ENCODE measurements around the gene CDK16. TPM values are rescaled to one million over a fixed set of nuclear protein-coding genes. Genes with fewer than 3 reads are reported as not detected.
"Not testable (repeated sequence)": the region's sequence is repeated elsewhere in the genome, so short reads cannot be mapped to it uniquely, and the experiment has no call there.

The CDK16 gene
- total and polyA plus RNA-seq, 5 donors = 104 to 164 (median 116) TPM

- no peaks in the 10 kb centered on the region for H3K4me1 ChIP-seq (ENCODE audit: control insufficient read depth, insufficient read depth, low read length)
- no peaks in the 10 kb centered on the region for H3K9me3 ChIP-seq (ENCODE audit: control insufficient read depth, low read length)
- intact Hi-C loops (cut with DNase I) = no loop called here
- WGBS = 97% methylated on average over 18 of the region's 18 CpGs
- no peaks in the 10 kb centered on the region for H3K27me3 ChIP-seq (ENCODE audit: control insufficient read depth, insufficient read depth)
- H3K4me3 ChIP-seq (ENCODE audit: low read length) = no peak overlapping the region
- DNase-seq (no peak), ATAC-seq (no peak)
- no peak overlapping the region for H3K27ac ChIP-seq (ENCODE audit: low read length)
These were observed 22.9 kb downstream of the CDK16 start for GRCh38 chrX:47241201-47242011.

- H3K4me3 ChIP-seq (ENCODE audit: low read length) = no peak overlapping the region
- H3K4me1 ChIP-seq (ENCODE audit: control insufficient read depth, insufficient read depth, low read length) = no peaks in the 10 kb centered on the region
- H3K9me3 ChIP-seq (ENCODE audit: control insufficient read depth, low read length) = no peaks in the 10 kb centered on the region
- H3K27me3 ChIP-seq (ENCODE audit: control insufficient read depth, insufficient read depth) = no peaks in the 10 kb centered on the region
- no peak for DNase-seq
- no peak for ATAC-seq
- intact Hi-C loops (cut with DNase I) = no loop called here
- WGBS = 84% methylated on average over 10 of the region's 10 CpGs
- H3K27ac ChIP-seq (ENCODE audit: low read length) = no peak overlapping the region
These were observed 23.8 kb downstream of the CDK16 start for GRCh38 chrX:47242321-47242720.

- ATAC-seq (no peak), DNase-seq (no peak)
- intact Hi-C loops (cut with DNase I) = no loop called here
- Histone ChIP-seq H3K27me3 (ENCODE audit: control insufficient read depth, insufficient read depth) (no peaks in the 10 kb centered on the region), H3K9me3 (ENCODE audit: control insufficient read depth, low read length) (no peaks in the 10 kb centered on the region), H3K4me3 (ENCODE audit: low read length) (no peak overlapping the region), H3K4me1 (ENCODE audit: control insufficient read depth, insufficient read depth, low read length) (no peaks in the 10 kb centered on the region), H3K27ac (ENCODE audit: low read length) (no peak overlapping the region)
- WGBS = 93% methylated on average over 14 of the region's 14 CpGs
These were observed 24.9 kb downstream of the CDK16 start for GRCh38 chrX:47243351-47243750.

GRCh38 chrX:47244676-47245075, 26.2 kb downstream of the CDK16 start:
- Histone ChIP-seq H3K4me3 (ENCODE audit: low read length) (no peak overlapping the region), H3K4me1 (ENCODE audit: control insufficient read depth, insufficient read depth, low read length) (no peaks in the 10 kb centered on the region), H3K27me3 (ENCODE audit: control insufficient read depth, insufficient read depth) (no peaks in the 10 kb centered on the region), H3K9me3 (ENCODE audit: control insufficient read depth, low read length) (no peaks in the 10 kb centered on the region), H3K27ac (ENCODE audit: low read length) (no peak overlapping the region)
- WGBS = 78% methylated on average over 16 of the region's 16 CpGs
- intact Hi-C loops (cut with DNase I) = no loop called here
- DNase-seq (no peak), ATAC-seq (no peak)

- intact Hi-C loops (cut with DNase I) = no loop called here
- Histone ChIP-seq H3K27ac (ENCODE audit: low read length) (no peak overlapping the region), H3K4me1 (ENCODE audit: control insufficient read depth, insufficient read depth, low read length) (no peaks in the 10 kb centered on the region), H3K9me3 (ENCODE audit: control insufficient read depth, low read length) (no peaks in the 10 kb centered on the region), H3K27me3 (ENCODE audit: control insufficient read depth, insufficient read depth) (no peaks in the 10 kb centered on the region), H3K4me3 (ENCODE audit: low read length) (no peak overlapping the region)
- 85% methylated on average over 10 of the region's 10 CpGs for WGBS
- DNase-seq (no peak), ATAC-seq (no peak)
These were observed 26.7 kb downstream of the CDK16 start for GRCh38 chrX:47245156-47245555.

- peak; percentile 18 to 57 for ATAC-seq
- Histone ChIP-seq H3K9me3 (ENCODE audit: control insufficient read depth, low read length) (no peaks in the 10 kb centered on the region), H3K27me3 (ENCODE audit: control insufficient read depth, insufficient read depth) (no peaks in the 10 kb centered on the region), H3K27ac (ENCODE audit: low read length) (no peak overlapping the region), H3K4me3 (ENCODE audit: low read length) (no peak overlapping the region), H3K4me1 (ENCODE audit: control insufficient read depth, insufficient read depth, low read length) (no peaks in the 10 kb centered on the region)
- WGBS = 69% methylated on average over 23 of the region's 23 CpGs
- intact Hi-C loops (cut with DNase I) = no loop called here
- DNase-seq = no peak
These were observed 28.9 kb downstream of the CDK16 start for GRCh38 chrX:47247206-47247998.

- intact Hi-C loops (cut with DNase I) = no loop called here
- no peak overlapping the region for H3K27ac ChIP-seq (ENCODE audit: low read length)
- H3K4me1 ChIP-seq (ENCODE audit: control insufficient read depth, insufficient read depth, low read length) = no peaks in the 10 kb centered on the region
- WGBS = 74% methylated on average over 13 of the region's 13 CpGs
- H3K9me3 ChIP-seq (ENCODE audit: control insufficient read depth, low read length) = no peaks in the 10 kb centered on the region
- ATAC-seq (peak in 1 of 2 donors; percentile 8), DNase-seq (no peak)
- H3K4me3 ChIP-seq (ENCODE audit: low read length) = no peak overlapping the region
- H3K27me3 ChIP-seq (ENCODE audit: control insufficient read depth, insufficient read depth) = no peaks in the 10 kb centered on the region
These were observed 29.5 kb downstream of the CDK16 start for GRCh38 chrX:47247999-47248320.

- H3K4me3 ChIP-seq (ENCODE audit: low read length) = no peak overlapping the region
- DNase-seq = no peak
- intact Hi-C loops (cut with DNase I) = no loop called here
- no peaks in the 10 kb centered on the region for H3K9me3 ChIP-seq (ENCODE audit: control insufficient read depth, low read length)
- H3K4me1 ChIP-seq (ENCODE audit: control insufficient read depth, insufficient read depth, low read length) = no peaks in the 10 kb centered on the region
- no peak overlapping the region for H3K27ac ChIP-seq (ENCODE audit: low read length)
- H3K27me3 ChIP-seq (ENCODE audit: control insufficient read depth, insufficient read depth) = no peaks in the 10 kb centered on the region
- WGBS = 91% methylated on average over 6 of the region's 6 CpGs
- no peak for ATAC-seq
These were observed 30.1 kb downstream of the CDK16 start for GRCh38 chrX:47248576-47248975.

- Histone ChIP-seq H3K9me3 (ENCODE audit: control insufficient read depth, low read length) (no peaks in the 10 kb centered on the region), H3K27me3 (ENCODE audit: control insufficient read depth, insufficient read depth) (no peaks in the 10 kb centered on the region), H3K27ac (ENCODE audit: low read length) (no peak overlapping the region), H3K4me1 (ENCODE audit: control insufficient read depth, insufficient read depth, low read length) (no peaks in the 10 kb centered on the region), H3K4me3 (ENCODE audit: low read length) (no peak overlapping the region)
- intact Hi-C loops (cut with DNase I) = no loop called here
- ATAC-seq (no peak), DNase-seq (no peak)
- WGBS = 81% methylated on average over 6 of the region's 6 CpGs
These were observed 31.5 kb downstream of the CDK16 start for GRCh38 chrX:47250017-47250347.

GRCh38 chrX:47257620-47258019, 39.1 kb downstream of the CDK16 start:
- H3K4me3 ChIP-seq (ENCODE audit: low read length); H3K27ac ChIP-seq (ENCODE audit: low read length); H3K9me3 ChIP-seq (ENCODE audit: control insufficient read depth, low read length); ATAC-seq; DNase-seq; H3K4me1 ChIP-seq (ENCODE audit: control insufficient read depth, insufficient read depth, low read length); H3K27me3 ChIP-seq (ENCODE audit: control insufficient read depth, insufficient read depth); intact Hi-C loops (cut with DNase I): not testable (repeated sequence)
- 92% methylated on average over 12 of the region's 12 CpGs for WGBS

GRCh38 chrX:47264483-47265173, 46.1 kb downstream of the CDK16 start:
- ATAC-seq (no peak), DNase-seq (no peak)
- no peaks in the 10 kb centered on the region for H3K4me1 ChIP-seq (ENCODE audit: control insufficient read depth, insufficient read depth, low read length)
- no peaks in the 10 kb centered on the region for H3K9me3 ChIP-seq (ENCODE audit: control insufficient read depth, low read length)
- no peak overlapping the region for H3K4me3 ChIP-seq (ENCODE audit: low read length)
- intact Hi-C loops (cut with DNase I) = no loop called here
- H3K27ac ChIP-seq (ENCODE audit: low read length) = no peak overlapping the region
- no peaks in the 10 kb centered on the region for H3K27me3 ChIP-seq (ENCODE audit: control insufficient read depth, insufficient read depth)
- WGBS = 48% methylated on average over 7 of the region's 7 CpGs

Data from right cardiac atrium (tissue), 5 donors.